ENCODE measurements around the gene COPG2.
A peak's percentile ranks its signal among the peaks of the same experiment; 100 is the strongest.

The COPG2 gene

GRCh38 chr7:130488392-130489139 is 180.0 kb downstream of the COPG2 start:
- in situ Hi-C loops (cut with HindIII; ENCODE audit: low pct_ligation_motif_present, low pct_unique_long_range_greater_than_20kb, low sequenced_read_pairs): no loop called here
- no peak for DNase-seq

DNA sequence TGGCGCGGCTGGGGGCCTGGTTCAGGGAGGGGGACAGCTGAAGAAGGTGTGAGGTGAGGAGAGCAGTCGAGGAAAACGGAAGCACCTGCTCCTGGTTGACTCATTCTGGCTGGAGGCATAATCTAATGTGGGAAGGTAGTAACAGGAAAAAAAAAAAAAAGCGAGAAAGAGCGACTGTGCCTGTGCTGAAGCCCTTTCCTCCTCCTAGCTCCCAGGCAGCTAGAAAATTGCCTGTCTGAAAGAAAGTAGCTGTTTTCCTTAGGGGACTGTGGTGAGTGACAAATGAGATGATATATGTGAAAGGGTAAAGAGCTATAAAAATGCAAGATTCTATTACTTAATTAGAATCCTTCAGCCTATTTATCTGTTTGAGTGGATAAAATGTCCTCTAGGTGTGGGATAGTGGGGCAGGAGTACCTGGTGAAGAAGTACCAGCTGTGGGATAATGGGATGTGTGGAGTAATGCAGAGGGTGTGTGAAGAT is 181.6 kb downstream of the COPG2 start:
- in situ Hi-C loops (cut with HindIII; ENCODE audit: low pct_ligation_motif_present, low pct_unique_long_range_greater_than_20kb, low sequenced_read_pairs): no loop called here

GRCh38 chr7:130486114-130486953 is 182.2 kb downstream of the COPG2 start:
- peak; percentile 75 for DNase-seq
- in situ Hi-C loops (cut with HindIII; ENCODE audit: low pct_ligation_motif_present, low pct_unique_long_range_greater_than_20kb, low sequenced_read_pairs): no loop called here

More for the DNA sequence above, 181.6 kb downstream of the COPG2 start:
- DNase-seq: no peak

- in situ Hi-C loops (cut with HindIII; ENCODE audit: low pct_ligation_motif_present, low pct_unique_long_range_greater_than_20kb, low sequenced_read_pairs): no loop called here
Measured at GRCh38 chr7:130485734-130486113, 182.8 kb downstream of the COPG2 start.

GRCh38 chr7:130483031-130483430 is 185.5 kb downstream of the COPG2 start:
- no peak for DNase-seq
- in situ Hi-C loops (cut with HindIII; ENCODE audit: low pct_ligation_motif_present, low pct_unique_long_range_greater_than_20kb, low sequenced_read_pairs): no loop called here

More at GRCh38 chr7:130485734-130486113, 182.8 kb downstream of the COPG2 start:
- DNase-seq: no peak

DNA sequence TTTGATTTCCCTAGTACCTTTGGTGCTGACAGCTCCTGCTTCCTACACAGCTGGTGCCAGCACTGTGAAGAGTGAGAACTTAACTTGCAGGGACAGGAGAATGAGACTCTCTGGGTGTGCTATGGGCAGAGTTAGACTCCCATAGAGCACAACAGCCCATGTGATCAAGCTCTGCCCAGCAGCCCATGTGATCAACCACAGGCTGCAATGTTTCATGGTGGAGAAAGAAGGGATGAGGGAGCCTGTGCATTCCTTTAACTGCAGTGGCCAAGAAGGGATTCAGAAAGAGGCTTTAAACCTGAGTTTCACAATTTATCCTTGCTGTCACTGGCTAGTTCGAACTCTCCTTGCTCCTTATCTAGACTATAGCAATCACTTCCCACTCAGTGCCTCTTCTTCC is 186.7 kb downstream of the COPG2 start:
- DNase-seq: no peak
- in situ Hi-C loops (cut with HindIII; ENCODE audit: low pct_ligation_motif_present, low pct_unique_long_range_greater_than_20kb, low sequenced_read_pairs): no loop called here

DNA sequence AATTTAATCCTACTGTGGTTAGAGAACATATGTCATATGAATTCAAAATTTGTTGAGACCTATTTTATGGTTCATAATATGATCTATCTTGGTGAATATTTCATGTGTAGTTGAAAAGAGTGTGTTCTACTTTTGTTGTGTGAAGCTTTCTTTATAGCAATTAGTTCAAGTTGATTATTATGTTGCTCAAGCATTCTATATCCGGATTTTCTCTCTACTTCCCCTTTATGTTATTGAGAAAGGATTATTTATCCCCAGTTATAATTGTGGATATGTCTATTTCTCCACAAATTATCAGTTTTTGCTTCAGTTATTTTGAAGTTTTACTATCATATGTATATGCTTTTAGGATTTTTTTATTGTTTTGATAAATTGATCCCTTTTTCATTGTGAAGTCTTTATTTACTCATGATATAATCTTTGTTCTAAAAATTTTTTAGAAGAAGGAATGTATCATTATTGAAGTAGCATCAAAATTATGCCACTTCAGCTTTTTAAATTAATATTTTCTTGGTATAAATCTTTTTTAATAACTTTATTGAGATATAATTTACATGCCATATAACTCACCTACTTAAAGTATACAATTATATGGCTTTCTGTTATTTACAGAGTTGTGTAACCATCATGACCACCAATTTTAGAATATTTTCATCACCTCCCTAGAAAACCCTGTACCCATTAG is 188.7 kb downstream of the COPG2 start:
- in situ Hi-C loops (cut with HindIII; ENCODE audit: low pct_ligation_motif_present, low pct_unique_long_range_greater_than_20kb, low sequenced_read_pairs): no loop called here
- no peak for DNase-seq

DNA sequence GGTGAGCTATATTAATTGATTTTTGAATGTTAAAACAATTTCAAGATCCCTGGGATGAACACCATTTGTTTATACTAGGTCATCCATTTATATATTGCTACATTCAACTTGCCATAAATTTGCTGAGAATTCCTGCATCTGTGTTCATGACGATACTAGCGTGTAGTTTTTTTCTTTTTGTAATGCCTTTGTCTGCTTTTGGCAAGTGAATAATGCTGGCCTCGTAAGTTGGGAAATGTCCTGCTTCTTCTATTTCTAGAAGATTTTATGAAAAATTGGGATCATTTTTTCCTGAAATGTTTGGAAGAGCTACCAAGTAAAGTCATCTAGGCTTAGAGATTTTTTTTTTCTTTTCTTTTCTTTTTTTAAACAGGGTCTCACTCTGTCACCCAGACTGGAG is 189.6 kb downstream of the COPG2 start:
- in situ Hi-C loops (cut with HindIII; ENCODE audit: low pct_ligation_motif_present, low pct_unique_long_range_greater_than_20kb, low sequenced_read_pairs): no loop called here
- no peak for DNase-seq

DNA sequence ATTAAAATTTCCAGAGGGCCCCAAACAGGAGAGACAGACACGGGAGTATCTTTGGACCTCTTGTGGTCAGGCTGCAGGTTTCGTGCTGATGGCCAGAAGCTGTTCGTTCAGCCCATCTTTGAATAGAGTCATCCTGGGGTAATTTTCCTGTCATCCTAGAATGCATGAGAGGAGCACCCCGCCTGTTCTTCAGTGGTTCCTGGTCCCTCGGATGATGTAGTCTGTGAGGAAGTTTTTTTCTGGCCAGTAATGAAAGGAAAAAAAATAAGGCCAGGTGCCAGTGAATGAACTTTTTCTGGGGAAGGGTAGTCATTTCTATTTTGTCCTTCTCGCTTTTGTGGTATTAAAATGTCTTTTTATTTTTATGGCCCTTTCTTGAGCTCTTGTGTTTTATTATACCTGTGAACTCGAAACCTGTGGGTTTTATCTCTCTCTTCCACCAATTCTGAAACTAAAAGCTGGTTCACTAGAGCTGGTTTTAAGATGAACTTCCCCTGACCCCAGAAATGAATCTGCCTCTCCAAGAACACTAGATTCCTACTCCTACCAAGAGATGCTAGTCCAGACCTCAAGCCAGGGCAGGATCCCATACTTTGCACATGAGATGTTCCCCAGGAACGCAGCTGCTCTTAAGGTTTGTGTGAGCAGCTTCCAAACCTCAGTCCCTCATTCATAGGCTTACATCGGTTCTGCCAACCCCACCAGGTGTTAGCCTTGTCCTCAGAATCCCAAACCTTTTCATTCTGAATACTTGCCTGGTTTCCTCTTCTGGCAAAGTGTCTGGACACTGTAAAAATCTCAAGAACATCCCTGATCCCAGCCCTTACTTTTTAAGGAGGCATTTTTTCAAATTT is 192.0 kb downstream of the COPG2 start:
- no peak for DNase-seq

DNA sequence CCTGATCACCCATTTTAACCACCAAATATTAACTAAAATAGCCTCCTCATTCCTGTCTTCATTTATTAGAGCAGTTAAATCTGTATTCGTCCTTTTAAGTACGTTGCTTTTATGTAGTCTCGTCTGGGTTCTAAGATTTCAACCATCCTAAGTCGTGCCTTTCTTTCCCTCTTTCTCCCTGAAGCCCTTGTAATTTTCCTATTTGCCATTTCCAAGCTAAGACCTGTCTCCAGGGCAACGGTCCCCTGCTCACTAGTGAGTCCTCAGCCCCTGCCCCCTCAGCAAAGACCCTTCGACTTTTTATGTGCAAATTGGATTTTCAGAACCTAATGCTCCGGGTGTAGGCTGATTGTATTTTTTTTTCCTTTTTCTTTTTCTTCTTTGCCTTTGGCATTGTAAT is 192.8 kb downstream of the COPG2 start:
- no peak for DNase-seq
- in situ Hi-C loops (cut with HindIII; ENCODE audit: low pct_ligation_motif_present, low pct_unique_long_range_greater_than_20kb, low sequenced_read_pairs): no loop called here

More for the DNA sequence above, 192.0 kb downstream of the COPG2 start:
- in situ Hi-C loops (cut with HindIII; ENCODE audit: low pct_ligation_motif_present, low pct_unique_long_range_greater_than_20kb, low sequenced_read_pairs): no loop called here

GRCh38 chr7:130473876-130474275 is 194.7 kb downstream of the COPG2 start:
- in situ Hi-C loops (cut with HindIII; ENCODE audit: low pct_ligation_motif_present, low pct_unique_long_range_greater_than_20kb, low sequenced_read_pairs): no loop called here
- DNase-seq: no peak

- in situ Hi-C loops (cut with HindIII; ENCODE audit: low pct_ligation_motif_present, low pct_unique_long_range_greater_than_20kb, low sequenced_read_pairs): no loop called here
- no peak for DNase-seq
Measured at GRCh38 chr7:130473289-130473688, 195.3 kb downstream of the COPG2 start.

DNA sequence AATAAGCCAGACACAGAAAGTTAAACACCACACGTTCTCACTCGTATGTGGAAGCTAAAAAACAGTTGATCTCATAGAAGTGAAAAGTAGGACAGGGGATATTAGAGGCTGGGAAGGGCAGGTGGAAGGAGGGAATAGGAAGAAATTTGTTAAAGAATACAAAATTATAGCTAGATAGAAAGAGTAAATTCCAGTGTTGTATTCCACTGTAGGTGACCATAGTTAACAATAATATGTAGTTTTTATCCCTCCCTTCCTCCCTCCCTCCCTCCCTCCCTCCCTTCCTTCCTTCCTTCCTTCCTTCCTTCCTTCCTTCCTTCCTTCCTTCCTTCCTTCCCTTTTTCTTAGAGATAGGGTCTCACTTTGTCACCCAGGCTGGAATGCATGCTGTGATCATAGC is 196.6 kb downstream of the COPG2 start:
- in situ Hi-C loops (cut with HindIII; ENCODE audit: low pct_ligation_motif_present, low pct_unique_long_range_greater_than_20kb, low sequenced_read_pairs): no loop called here
- DNase-seq: no peak

- DNase-seq: no peak
- in situ Hi-C loops (cut with HindIII; ENCODE audit: low pct_ligation_motif_present, low pct_unique_long_range_greater_than_20kb, low sequenced_read_pairs): no loop called here
Measured at GRCh38 chr7:130468612-130469011, 199.9 kb downstream of the COPG2 start.

GRCh38 chr7:130463553-130464434 is 204.8 kb downstream of the COPG2 start:
- in situ Hi-C loops (cut with HindIII; ENCODE audit: low pct_ligation_motif_present, low pct_unique_long_range_greater_than_20kb, low sequenced_read_pairs): no loop called here
- DNase-seq: no peak

GRCh38 chr7:130461272-130461671 is 207.3 kb downstream of the COPG2 start:
- in situ Hi-C loops (cut with HindIII; ENCODE audit: low pct_ligation_motif_present, low pct_unique_long_range_greater_than_20kb, low sequenced_read_pairs): no loop called here
- DNase-seq: no peak

DNA sequence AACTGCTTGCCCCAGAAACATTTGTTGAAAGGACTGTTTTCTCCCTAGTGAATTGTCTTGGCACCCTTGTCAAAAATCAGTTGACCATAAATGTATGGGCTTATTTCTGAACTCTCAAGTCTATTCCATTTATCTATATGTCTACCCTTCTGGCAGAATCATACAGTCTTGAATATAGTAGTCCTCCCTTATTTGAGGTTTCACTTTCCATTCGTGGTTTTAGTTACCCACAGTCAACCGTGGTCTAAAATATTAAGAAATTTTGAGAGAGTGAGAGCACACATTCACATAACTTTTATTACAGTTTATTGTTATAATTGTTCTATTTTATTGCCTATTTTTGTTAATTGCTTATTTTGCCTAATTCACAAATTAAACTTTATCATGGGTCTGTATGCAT is 210.3 kb downstream of the COPG2 start:
- in situ Hi-C loops (cut with HindIII; ENCODE audit: low pct_ligation_motif_present, low pct_unique_long_range_greater_than_20kb, low sequenced_read_pairs): no loop called here
- DNase-seq: no peak
